HepG2 (cell line): ENCODE results near the gene COL4A2. TPM values are rescaled to one million over a fixed set of nuclear protein-coding genes. Genes with fewer than 3 reads are reported as not detected.

ENCODE experiments used
- ATAC-seq: fragments of 200-7000 bp; cut with Tn5 transposase; 3 replicates; pipeline ENCODE4 v1.9.1; 2020; ENCODE audit warnings: mild to moderate bottlenecking, moderate library complexity
- BruUV-seq: library from RNA; stranded (reverse); fragments of 400-500 nt; replicated peaks from 2 replicates; lab custom pipeline; 2021; lab: Mats Ljungman, UMichigan
- CTCF ChIA-PET: fragments of 300-600 bp; formaldehyde crosslinking; extraction: SDS; loops from one replicate; lab custom pipeline; 2021; ENCODE audit warnings: low total read pairs, inconsistent platforms, low intra/inter-chr PET ratio; lab: Yijun Ruan, JAX
- POLR2A ChIA-PET: fragments of 350-600 bp; sonication (Branson Sonifier 250); formaldehyde crosslinking; loops from one replicate; lab custom pipeline; 2020; ENCODE audit warnings: antibody characterized with exemption, inconsistent platforms; lab: Yijun Ruan, JAX
- DNase-seq: peaks from one replicate; pipeline ENCODE4 v3.0.0-alpha.2; 2015; ENCODE audit warnings: low spot score
- FAIRE-seq: peaks from 3 replicates; lab custom pipeline; 2011; peaks lifted over from hg19 to GRCh38; lab: Jason Lieb, UNC
- H2AFZ ChIP-seq: one replicate; pipeline ENCODE4 v1.6.1; 2011; ENCODE audit warnings: low read length, inconsistent platforms
- H3K27ac ChIP-seq: fragments of 300-600 bp; 3 replicates; pipeline ENCODE4 v1.8.0; 2011; ENCODE audit warnings: mixed run types, mild to moderate bottlenecking, mixed read lengths, low read length, inconsistent platforms; ENCODE audit not compliant: insufficient read depth; ENCODE audit errors: extremely low read length
- H3K27me3 ChIP-seq, 2 experiments: fragments of 200-600 bp in 1 of 2; 2 replicates in 1 of 2; 3 replicates in 1 of 2; pipeline versions ENCODE4 v1.6.0 to v1.8.0; 2011; ENCODE audit warnings: low read length in 2 of 2, mild to moderate bottlenecking in 2 of 2, moderate library complexity in 2 of 2, inconsistent platforms in 1 of 2; ENCODE audit not compliant: insufficient read depth in 2 of 2, control insufficient read depth in 1 of 2
- H3K36me3 ChIP-seq, 2 experiments: fragments of 200-600 bp in 1 of 2; replicated peaks in 1 of 2; 2 replicates in 1 of 2; 3 replicates in 1 of 2; pipeline versions ENCODE4 v1.5.1 to v1.8.0; 2011; ENCODE audit warnings: low read length in 2 of 2, inconsistent platforms in 1 of 2; ENCODE audit not compliant: insufficient read depth in 2 of 2, control insufficient read depth in 1 of 2
- H3K4me1 ChIP-seq: 2 replicates; pipeline ENCODE4 v1.5.1; 2012; ENCODE audit warnings: low read length, inconsistent platforms; ENCODE audit not compliant: insufficient read depth
- H3K4me2 ChIP-seq: 2 replicates; pipeline ENCODE4 v1.6.0; 2011; ENCODE audit warnings: low read depth, low read length, inconsistent platforms
- H3K4me3 ChIP-seq, 3 experiments: fragments of 200-600 bp in 1 of 3; sonication (generic), shearing (Covaris generic) in 1 of 3; replicated peaks in 1 of 3; 2 replicates each; pipeline ENCODE4 v1.5.1; 2011 to 2016; ENCODE audit warnings: low read length in 3 of 3, inconsistent platforms in 2 of 3, low read depth in 2 of 3, mild to moderate bottlenecking in 2 of 3, control low read depth in 1 of 3, mixed read lengths in 1 of 3; ENCODE audit not compliant: insufficient read depth in 1 of 3
- H3K79me2 ChIP-seq: one replicate; pipeline ENCODE4 v1.6.1; 2011; ENCODE audit warnings: low read length, inconsistent platforms; ENCODE audit not compliant: insufficient read depth
- H3K9ac ChIP-seq: 2 replicates; pipeline ENCODE4 v1.6.0; 2011; ENCODE audit warnings: mild to moderate bottlenecking, low read depth, low read length, inconsistent platforms; ENCODE audit not compliant: insufficient read depth
- H3K9me3 ChIP-seq: 2 replicates; pipeline ENCODE4 v1.5.1; 2012; ENCODE audit warnings: mild to moderate bottlenecking, low read length
- H4K20me1 ChIP-seq: 2 replicates; pipeline ENCODE4 v1.6.0; 2011; ENCODE audit warnings: inconsistent platforms, mild to moderate bottlenecking, low read length, moderate library complexity; ENCODE audit not compliant: insufficient read depth
- ARHGAP35 ChIP-seq: sonication (generic); formaldehyde crosslinking; IDR thresholded peaks from 2 replicates; pipeline ENCODE4 v1.9.0; 2022; ENCODE audit warnings: mild to moderate bottlenecking, inconsistent platforms, moderate library complexity, missing genetic modification reagents, borderline replicate concordance
- CCAR2 ChIP-seq: fragments of 200-400 bp; formaldehyde crosslinking; optimal IDR thresholded peaks from 2 replicates; pipeline ENCODE3; 2018; ENCODE audit warnings: low read depth, mild to moderate bottlenecking, low read length, moderate library complexity
- FOSL1 ChIP-seq: sonication (generic); formaldehyde crosslinking; IDR thresholded peaks from 2 replicates; pipeline ENCODE4 v1.9.0; 2021; ENCODE audit warnings: missing genetic modification reagents, borderline replicate concordance
- HNRNPK ChIP-seq: fragments of 200-400 bp; formaldehyde crosslinking; IDR thresholded peaks from 2 replicates; pipeline ENCODE4 v1.6.1; 2018; ENCODE audit warnings: low read length, low read depth, moderate library complexity, mild to moderate bottlenecking; ENCODE audit not compliant: poor library complexity, severe bottlenecking
- KLF13 ChIP-seq: sonication (generic); formaldehyde crosslinking; IDR thresholded peaks from 2 replicates; pipeline ENCODE4 v1.4.0; 2020; ENCODE audit warnings: mild to moderate bottlenecking, missing genetic modification reagents
- RXRA ChIP-seq: sonication (generic); formaldehyde crosslinking; IDR thresholded peaks from 2 replicates; pipeline ENCODE4 v1.5.1; 2020; ENCODE audit warnings: missing genetic modification reagents
- SALL2 ChIP-seq: sonication (generic); formaldehyde crosslinking; IDR thresholded peaks from 2 replicates; pipeline ENCODE4 v1.8.1; 2023; ENCODE audit warnings: mild to moderate bottlenecking, missing genetic modification reagents, inconsistent platforms
- SP2 ChIP-seq: sonication (generic); formaldehyde crosslinking; IDR thresholded peaks from 2 replicates; pipeline ENCODE4 v1.5.1; 2020; ENCODE audit warnings: mild to moderate bottlenecking, missing genetic modification reagents
- ZNF136 ChIP-seq: sonication (generic); formaldehyde crosslinking; IDR thresholded peaks from 2 replicates; pipeline ENCODE4 v1.8.1; 2022; ENCODE audit warnings: low read depth, mild to moderate bottlenecking, moderate library complexity, missing genetic modification reagents
- ZNF138 ChIP-seq: sonication (generic); formaldehyde crosslinking; IDR thresholded peaks from 2 replicates; pipeline ENCODE4 v1.5.0; 2020; ENCODE audit warnings: mild to moderate bottlenecking, low read depth, missing genetic modification reagents
- ZNF24 ChIP-seq: fragments of 450-650 bp; IDR thresholded peaks from 2 replicates; pipeline ENCODE4 v1.6.1; 2017; ENCODE audit warnings: antibody characterized with exemption, mild to moderate bottlenecking
- ZNF274 ChIP-seq: sonication (generic); formaldehyde crosslinking; IDR thresholded peaks from 2 replicates; pipeline ENCODE4 v1.5.1; 2020; ENCODE audit warnings: mild to moderate bottlenecking, missing genetic modification reagents
- ZNF501 ChIP-seq: sonication (generic); formaldehyde crosslinking; IDR thresholded peaks from 2 replicates; pipeline ENCODE4 v1.5.1; 2020; ENCODE audit warnings: mild to moderate bottlenecking, moderate library complexity, missing genetic modification reagents
- ZNF549 ChIP-seq: sonication (generic); formaldehyde crosslinking; IDR thresholded peaks from 2 replicates; pipeline ENCODE4 v1.5.0; 2020; ENCODE audit warnings: missing genetic modification reagents
- ZNF569 ChIP-seq: sonication (generic); formaldehyde crosslinking; IDR thresholded peaks from 2 replicates; pipeline ENCODE4 v1.5.0; 2020; ENCODE audit warnings: mild to moderate bottlenecking, missing genetic modification reagents, moderate library complexity, borderline replicate concordance
- WGBS: methylation state at CpG from one replicate; pipeline ENCODE4 v1.1.6; 2017; ENCODE audit warnings: low lambda C conversion rate; 5-methylcytosine and 5-hydroxymethylcytosine counted together
- in situ Hi-C: cut with HindIII; loops from 2 replicates; pipeline ENCODE4 v1.10.0; 2017; ENCODE audit warnings: low pct_unique_long_range_greater_than_20kb; ENCODE audit not compliant: extremely low pct_ligation_motif_present
- intact Hi-C: fragments of 100-400 bp; cut with micrococcal nuclease; formaldehyde crosslinking; loops from one replicate; pipeline ENCODE4 v1.10.0; 2022; ENCODE audit not compliant: unreplicated experiment
- polyA plus RNA-seq, 8 experiments: library from polyadenylated mRNA; depleted of rRNA in 3 of 8; stranded (reverse) in 7 of 8; unstranded in 1 of 8; fragments of >200 nt; fragmentation: Illumina TruSeq in 4 of 8; extraction: Trizol in 4 of 8; gene quantifications; 2 replicates each; pipeline versions ENCODE4 v1.2.1 to v1.2.3, GENCODE V29; 2011 to 2016; ENCODE audit warnings: low read depth in 4 of 8, missing spikeins in 1 of 8, mixed read lengths in 1 of 8; ENCODE audit not compliant: insufficient read depth in 1 of 8
- total RNA-seq, 5 experiments: library from RNA; depleted of rRNA; stranded (reverse); fragments of >200 nt; fragmentation: Illumina TruSeq; extraction: Trizol; gene quantifications; 2 replicates each; pipeline ENCODE4 v1.2.3, GENCODE V29; 2016; ENCODE audit warnings: low read depth in 1 of 5
- TF ChIP-seq, protein P1 (sequence below): sonication (generic); formaldehyde crosslinking; IDR thresholded peaks from 2 replicates; pipeline ENCODE4 v1.4.0; 2020; ENCODE audit warnings: missing genetic modification reagents, borderline replicate concordance

Gene COL4A2
- total and polyA plus RNA-seq, 2 of the 13 experiments (the other 11 are each of a cell fraction or from before 2014, with no cell fraction given), result 0.22 to 1.9 TPM

DNA sequence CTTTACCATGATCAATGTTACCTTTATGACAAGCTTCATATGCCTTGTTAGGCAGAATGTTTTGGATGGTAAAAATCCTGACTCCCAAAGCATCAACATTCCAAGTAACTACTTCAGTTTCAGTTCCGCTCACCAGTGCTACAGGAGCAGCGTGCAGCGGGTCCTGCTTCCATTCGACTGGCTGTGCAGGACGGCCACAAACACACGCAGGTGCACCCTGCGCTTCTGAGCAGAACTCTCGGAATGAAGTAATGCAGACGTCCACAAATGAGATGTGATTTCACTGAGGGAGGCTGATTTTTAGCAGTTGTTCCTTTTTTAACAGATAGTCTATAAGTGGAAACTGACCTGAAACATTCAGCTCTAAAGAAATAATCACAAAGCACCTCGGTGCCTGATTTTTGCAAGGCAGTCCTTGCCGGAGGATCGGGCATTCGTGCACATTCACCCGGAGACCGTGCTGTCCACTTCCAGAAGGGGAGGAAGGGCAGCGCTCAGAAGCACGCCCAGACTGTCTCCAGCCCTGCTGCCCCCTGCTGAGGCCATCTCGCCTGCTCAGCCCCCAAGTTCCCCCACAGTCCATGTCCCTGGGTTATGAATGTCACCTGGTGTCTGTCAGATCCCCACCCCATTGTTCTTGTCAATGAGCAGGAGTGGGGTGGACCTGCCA lies 168.6 kb downstream of the COL4A2 start:
- peaks cover 4 to 78% of the 10 kb centered on the region in 2 experiments for H3K27me3 ChIP-seq
- no peak overlapping the region for H3K27ac ChIP-seq
- no peak for DNase-seq
- H3K9me3 ChIP-seq, result no peaks in the 10 kb centered on the region
- no peaks in the 10 kb centered on the region for H3K79me2 ChIP-seq
- H3K4me2 ChIP-seq, result peak overlapping the region; percentile 37
- peaks cover 15% of the 10 kb centered on the region for H3K4me1 ChIP-seq
- FAIRE-seq, result no peak
- H4K20me1 ChIP-seq, result no peaks in the 10 kb centered on the region
- H3K36me3 ChIP-seq, result no peaks in the 10 kb centered on the region
- TF ChIP-seq SALL2 (no peak), SP2 (CRISPR knock-in tag) (no peak), ZNF274 (CRISPR knock-in tag) (no peak), ZNF569 (CRISPR knock-in tag) (no peak), CCAR2 (no peak), ZNF501 (no peak), ZNF138 (no peak), ARHGAP35 (CRISPR knock-in tag) (no peak), ZNF136 (CRISPR knock-in tag) (no peak), KLF13 (CRISPR knock-in tag) (no peak), RXRA (CRISPR knock-in tag) (no peak), ZNF24 (no peak), FOSL1 (no peak), HNRNPK (no peak), ZNF549 (CRISPR knock-in tag) (no peak)
- TF ChIP-seq, protein P1, sequence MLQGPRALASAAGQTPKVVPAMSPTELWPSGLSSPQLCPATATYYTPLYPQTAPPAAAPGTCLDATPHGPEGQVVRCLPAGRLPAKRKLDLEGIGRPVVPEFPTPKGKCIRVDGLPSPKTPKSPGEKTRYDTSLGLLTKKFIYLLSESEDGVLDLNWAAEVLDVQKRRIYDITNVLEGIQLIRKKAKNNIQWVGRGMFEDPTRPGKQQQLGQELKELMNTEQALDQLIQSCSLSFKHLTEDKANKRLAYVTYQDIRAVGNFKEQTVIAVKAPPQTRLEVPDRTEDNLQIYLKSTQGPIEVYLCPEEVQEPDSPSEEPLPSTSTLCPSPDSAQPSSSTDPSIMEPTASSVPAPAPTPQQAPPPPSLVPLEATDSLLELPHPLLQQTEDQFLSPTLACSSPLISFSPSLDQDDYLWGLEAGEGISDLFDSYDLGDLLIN (CRISPR knock-in tag), result no peak
- intact Hi-C loops, result no loop called here
- ChIA-PET POLR2A (no interaction called here), CTCF (no interaction called here)
- ATAC-seq, result peak; percentile 70
- H2AFZ ChIP-seq, result peak overlapping the region; percentile 57
- H3K9ac ChIP-seq, result no peak overlapping the region
- H3K4me3 ChIP-seq, result peak overlapping the region in 1 of 3 experiments; percentile 27; a peak in 1 of 6 replicates
- in situ Hi-C loops, result no loop called here
- WGBS, result 11% methylated on average over 16 of the region's 18 CpGs
- BruUV-seq, result no TSS peak
